HG03439 (cell line): ENCODE measurements around the gene GRIK4.

Experiments used
- ATAC-seq: cut with Tn5 transposase; IDR thresholded peaks from one replicate; pipeline ENCODE4 v1.9.1; 2021; ENCODE audit warnings: mild to moderate bottlenecking, moderate library complexity; ENCODE audit not compliant: unreplicated experiment

GRIK4 gene

DNA sequence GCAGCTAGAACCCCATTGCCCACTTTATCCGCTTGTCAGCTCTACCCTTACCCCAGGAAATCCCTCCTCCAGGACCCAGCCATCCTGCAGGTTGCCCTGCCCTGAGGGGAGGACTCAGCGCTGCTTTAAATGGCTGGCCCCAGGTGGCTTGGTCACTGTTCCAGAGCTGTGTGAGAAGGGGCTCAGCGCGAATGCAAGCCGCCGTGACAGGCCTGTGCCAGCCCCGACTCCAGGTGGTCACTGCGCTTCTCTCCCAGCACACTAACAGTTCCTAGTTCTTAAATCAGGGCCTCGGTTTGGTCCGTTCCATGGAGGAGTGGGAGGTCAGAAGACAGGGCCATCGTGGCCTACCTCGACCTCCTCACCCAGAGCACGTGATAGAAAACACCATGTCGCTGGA, 446.6 kb downstream of the GRIK4 start:
- no peak for ATAC-seq

DNA sequence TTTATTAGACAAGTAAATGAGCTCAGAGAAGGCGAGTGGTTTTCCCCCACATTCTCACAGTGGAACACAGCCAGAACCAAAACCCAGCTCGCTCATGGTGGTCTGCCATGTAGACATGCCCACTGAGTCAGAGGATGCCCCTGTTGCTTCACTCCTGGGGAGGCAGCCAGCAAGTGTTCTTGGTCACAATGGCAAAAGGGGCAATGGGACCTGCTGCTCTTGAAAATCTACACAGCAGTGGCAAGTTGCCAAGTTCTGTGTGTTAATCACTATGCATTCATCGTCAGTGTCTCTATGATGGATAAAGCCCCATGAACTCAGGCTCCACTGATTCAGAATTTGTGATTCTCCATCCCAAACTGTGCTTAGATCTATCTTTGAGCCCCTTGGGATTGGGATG, 447.6 kb downstream of the GRIK4 start:
- ATAC-seq = no peak

DNA sequence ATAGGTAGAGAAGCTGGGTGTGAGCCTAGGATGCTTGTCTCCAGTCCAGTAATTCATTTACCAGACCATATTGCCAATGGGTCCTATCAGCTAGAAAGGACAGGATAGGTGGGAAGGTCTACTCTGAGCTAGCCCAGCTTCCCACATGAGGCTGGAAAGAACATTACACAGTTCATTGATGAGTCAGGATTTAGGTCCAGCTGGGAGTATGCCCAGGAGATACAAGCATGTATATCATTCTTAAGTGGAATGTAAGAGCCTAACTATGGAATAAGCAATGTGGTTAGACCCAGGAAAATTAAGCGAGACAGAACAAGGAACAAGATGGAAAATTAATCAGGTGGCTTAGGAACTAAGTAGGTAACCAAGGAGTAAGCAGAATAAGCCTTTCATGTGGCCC, 453.3 kb downstream of the GRIK4 start:
- no peak for ATAC-seq

DNA sequence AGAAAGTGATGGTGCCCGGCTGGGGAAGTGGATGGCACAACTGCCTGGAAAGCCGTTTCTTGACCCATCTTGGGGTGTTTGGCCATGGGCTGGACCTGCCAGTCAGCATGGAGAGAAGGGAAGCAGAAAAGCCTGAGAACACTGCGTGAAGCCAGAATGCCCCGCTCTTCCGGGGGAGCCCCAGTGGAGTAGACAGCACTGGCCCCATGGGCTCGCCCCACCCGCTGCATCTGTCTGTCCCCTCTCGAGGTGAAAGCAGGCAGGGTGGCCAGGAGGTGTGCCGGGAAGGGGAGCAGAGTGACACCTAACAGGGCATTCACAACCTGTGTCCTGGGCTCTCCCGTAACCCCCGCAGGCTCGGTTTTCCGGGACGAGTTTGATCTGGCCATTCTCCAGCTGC, 455.3 kb downstream of the GRIK4 start:
- no peak for ATAC-seq

DNA sequence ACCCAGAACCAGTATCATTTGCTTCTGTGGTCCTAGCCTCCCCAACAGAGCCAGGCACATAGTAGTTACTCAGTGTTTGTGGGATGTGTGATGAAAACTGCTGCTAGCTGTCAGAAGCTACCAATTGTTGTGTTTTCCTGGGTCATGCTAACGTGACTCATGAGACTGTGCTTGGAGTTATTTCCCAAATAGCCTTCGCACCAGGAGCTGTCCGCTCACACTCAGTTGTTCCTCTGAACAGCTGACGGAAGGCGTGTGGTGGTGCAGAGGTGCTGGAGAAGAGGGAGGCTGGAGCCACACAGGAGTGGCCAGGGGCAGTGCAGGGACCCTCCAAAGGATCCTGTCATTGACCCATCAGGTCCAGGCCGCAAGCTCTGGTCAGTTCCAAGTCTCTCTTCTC, 458.4 kb downstream of the GRIK4 start:
- ATAC-seq = no peak

DNA sequence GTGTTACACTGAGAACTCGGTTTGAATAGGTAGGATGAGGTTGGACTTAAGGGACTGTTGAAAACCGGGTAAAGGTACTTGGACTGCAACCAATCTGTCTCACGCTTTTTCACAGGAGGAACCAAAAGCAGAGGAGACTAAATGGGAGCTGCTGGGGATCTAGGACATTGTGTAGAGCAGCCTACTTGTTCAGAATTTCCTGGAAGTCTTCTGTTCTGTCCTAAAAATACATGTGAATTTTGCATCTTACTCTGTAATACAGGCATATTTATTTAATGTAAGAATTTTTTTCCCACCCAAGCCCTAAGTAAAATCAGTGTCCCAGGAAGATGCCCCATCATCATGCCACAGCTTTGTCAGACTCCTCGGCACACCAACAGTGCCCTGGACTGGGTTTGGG, 460.3 kb downstream of the GRIK4 start:
- no peak for ATAC-seq

DNA sequence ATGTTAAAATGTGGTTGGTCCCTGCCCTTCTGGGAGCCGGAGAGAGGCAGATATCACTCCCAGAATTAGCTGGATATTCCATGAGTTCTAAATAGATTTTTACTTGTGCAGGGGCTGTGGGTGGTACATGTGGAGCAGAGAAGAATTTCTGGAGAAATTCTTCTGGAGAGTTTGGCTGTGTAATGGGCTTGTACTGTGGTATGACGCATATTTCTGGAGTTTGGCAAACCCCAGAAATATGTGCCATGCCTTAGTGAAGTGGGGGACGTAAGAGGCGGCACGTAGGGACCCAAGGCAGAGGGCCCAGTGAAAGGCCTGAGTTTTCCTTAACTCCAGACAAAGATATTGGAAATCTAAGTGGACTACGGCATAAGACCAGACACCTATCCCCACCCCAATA, 461.1 kb downstream of the GRIK4 start:
- ATAC-seq = no peak

DNA sequence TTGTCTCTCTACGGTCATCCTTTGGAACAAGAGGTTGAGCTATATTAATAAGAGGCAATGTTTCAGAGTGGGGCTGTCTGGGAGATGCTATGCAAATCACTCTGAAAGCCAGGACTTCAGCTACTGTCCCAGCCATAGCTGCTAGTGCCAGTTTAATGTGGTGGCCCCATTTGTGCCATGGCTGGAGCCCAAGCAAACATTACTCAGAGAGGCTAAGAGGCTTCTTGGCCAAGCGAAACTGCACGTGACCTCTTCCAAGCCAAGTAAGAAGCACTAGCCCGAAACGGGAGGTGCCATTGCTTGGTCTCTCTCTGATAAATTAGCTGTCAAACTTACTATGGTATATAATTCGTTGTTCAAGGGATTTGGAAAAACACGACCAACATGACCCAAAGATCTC, 462.0 kb downstream of the GRIK4 start:
- ATAC-seq = no peak

DNA sequence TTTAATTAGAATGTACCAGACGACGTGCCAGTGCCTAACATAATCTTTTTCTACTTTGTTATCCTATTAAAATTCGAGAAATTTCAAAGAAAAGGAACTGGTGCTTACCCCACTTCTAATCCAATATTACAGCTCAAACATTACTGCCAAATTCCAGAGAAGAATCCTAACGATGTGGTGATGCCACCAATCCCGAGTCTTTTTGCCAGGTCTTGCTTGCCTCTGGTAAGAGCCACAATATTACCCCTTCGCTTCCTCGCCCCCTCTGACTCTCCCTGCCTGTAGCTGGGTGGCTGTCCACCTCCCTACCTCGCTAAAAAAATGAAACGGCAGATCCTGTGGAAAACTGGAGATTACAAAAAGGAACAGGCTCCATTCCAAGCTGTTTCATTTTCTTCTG, 462.9 kb downstream of the GRIK4 start:
- ATAC-seq = no peak

DNA sequence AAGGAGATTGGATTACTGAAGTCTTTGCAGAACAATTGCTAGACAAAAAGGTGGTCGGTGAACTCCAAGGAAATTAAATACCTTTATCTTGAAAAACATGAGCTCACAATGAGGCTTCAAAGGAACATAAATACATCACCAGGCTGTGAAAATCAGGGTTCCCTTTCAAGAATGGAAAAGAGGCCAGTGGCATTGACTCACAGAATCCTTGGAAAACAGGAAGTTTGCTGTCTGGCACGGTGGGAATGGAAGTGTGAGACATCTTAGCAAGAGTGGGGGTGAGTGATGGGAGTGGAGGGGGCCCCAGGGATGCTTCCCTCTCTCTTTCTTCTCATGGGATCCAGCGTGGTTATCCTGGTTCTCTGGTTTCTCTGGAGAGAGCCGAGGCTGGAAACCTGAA, 463.4 kb downstream of the GRIK4 start:
- no peak for ATAC-seq

DNA sequence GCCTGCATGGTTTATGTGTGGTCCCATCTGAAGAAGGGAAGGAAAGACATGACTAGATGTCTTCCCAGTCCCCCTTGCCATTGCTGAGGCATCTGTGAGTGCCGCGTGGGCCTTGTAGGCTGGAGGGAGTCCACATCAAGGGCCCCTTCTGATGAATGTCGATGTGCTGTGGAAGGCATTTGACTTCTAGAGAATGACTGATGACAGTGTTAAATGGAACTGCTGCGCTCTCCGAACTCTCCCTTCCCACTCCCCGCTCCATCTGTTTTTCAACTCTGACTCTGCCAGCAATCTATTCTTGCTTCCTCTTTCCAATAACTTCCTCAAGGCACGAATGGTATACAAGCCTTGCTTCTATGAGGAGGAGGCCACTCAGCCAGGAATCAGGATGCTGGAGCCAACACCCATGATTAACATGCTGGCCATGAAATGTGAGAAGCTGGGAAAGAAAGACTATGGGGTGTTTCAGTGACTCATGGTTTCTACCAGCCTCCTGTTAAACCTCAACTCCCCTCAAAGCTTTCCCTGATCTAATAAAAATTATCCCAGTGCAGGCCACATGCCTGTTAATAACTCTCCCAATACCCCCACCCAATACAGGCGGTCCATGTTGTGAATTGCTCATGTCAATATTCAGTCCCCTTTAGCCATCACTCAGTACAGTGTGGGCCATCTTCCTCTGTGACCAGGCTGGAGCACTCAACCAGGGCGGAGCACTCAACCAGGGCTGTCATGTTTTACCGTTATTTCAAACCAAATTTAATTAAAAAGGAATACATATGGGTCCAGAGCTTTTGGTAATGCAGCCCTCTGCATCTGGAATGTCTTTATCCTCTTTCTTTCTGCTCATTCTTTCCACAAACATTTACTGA, 466.0 kb downstream of the GRIK4 start:
- ATAC-seq = no peak

DNA sequence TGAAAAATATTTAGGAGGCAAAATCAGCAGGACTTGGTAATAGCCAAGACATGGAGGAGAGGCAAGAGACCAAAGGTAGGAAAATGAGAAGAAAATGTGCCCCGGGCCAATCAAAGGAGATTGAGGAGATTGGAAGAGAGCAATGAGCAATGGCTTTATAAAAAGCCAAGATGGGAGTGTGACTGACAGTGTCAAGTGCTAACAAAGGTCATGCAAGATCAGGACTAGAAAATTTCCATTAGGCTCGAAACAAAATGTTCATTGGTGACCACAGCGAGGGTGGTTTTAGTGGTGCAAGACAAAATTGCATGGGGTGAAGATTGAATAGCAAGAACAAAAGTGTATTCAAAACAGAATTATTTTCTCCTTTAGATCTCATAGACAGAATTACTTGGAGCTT, 467.2 kb downstream of the GRIK4 start:
- ATAC-seq = no peak

DNA sequence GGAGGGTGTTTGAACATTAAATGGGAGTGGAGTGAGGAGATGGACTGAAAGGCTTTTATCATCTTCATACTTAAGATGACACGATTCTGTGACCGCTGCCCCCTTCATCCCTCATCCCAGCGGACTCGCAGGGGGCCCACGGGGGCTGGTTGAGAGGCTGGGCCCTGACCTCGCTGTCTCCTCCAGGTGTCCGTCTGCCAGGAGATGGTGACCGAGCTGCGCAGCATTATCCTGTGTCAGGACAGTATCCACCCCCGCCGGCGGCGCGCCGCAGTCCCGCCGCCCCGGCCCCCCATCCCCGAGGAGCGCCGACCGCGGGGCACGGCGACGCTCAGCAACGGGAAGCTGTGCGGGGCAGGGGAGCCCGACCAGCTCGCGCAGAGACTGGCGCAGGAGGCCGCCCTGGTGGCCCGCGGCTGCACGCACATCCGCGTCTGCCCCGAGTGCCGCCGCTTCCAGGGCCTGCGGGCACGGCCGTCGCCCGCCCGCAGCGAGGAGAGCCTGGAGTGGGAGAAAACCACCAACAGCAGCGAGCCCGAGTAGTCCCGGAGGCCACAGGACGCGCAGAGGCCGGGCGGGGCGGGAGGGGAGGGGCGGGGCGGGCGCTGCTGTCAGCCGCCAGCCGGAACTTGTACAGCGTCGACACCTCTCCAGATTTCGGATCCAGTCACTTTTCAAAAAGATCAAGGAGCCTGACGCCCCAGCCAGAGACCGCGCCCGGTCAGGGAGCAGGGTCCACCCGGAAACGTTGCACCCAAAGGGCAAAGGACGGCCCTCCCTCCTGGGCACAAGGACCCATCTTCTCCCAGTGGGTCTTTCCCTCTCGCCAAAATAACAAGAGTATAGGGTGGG, 474.4 kb downstream of the GRIK4 start:
- no peak for ATAC-seq

DNA sequence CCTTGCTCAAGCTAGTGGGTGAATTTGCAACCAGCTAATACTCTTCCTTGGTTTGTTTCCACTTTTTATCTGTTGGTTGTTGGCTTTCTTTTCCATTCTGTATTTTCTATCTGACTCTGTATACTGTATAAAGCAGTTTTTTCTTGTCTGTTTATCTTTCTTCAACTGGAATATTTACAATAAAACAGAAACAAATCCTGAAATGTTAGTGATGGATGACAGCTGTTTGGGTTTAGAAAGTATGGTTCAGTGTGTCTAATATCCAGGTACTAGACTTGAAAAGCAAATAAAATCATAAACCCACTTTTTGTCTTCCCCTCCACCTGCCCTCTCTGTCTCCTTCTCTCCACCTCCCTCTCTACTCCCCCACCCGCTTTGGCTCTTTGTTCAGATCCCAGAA, 477.1 kb downstream of the GRIK4 start:
- ATAC-seq = no peak

DNA sequence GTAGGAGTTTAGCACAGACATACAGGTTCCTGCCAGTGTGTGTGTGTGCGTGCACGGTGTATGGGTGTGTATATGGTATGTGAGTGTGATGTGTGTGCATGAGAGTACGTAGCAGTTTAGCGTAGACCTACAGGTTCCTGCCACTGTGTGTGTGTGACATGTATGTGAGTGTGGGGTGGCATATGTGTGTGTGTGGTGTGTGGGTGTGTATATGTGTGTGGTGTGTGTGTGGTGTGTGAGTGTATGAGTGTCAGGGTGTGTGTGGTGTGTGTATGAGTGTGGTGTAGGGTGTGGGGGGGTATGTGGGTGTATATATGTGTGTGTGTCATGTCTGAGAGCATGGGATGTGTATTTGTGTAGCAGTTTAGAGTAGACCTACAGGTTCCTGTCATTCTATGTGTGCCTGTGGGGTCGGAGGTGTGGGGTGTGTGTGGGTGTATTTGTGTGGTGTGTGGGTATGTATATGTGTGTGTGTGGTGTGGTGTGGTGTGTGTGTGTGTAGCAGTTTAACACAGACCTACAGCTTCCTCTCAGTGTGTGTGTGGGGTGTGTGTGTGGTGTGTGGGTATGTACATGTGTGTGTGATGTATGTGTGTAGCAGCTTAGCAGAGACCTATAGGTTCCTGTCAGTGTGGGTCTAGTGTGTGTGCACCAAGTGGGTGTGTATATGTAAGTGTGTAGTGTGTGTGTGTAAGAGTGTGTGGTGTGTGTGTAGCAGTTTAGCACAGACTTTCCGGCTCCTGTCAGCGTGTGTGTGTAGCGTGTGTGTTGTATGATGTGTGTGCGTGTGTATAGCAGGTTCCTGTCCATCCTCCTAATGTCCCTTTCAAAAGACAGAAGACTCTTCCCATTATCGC, 480.5 kb downstream of the GRIK4 start:
- ATAC-seq = no peak

DNA sequence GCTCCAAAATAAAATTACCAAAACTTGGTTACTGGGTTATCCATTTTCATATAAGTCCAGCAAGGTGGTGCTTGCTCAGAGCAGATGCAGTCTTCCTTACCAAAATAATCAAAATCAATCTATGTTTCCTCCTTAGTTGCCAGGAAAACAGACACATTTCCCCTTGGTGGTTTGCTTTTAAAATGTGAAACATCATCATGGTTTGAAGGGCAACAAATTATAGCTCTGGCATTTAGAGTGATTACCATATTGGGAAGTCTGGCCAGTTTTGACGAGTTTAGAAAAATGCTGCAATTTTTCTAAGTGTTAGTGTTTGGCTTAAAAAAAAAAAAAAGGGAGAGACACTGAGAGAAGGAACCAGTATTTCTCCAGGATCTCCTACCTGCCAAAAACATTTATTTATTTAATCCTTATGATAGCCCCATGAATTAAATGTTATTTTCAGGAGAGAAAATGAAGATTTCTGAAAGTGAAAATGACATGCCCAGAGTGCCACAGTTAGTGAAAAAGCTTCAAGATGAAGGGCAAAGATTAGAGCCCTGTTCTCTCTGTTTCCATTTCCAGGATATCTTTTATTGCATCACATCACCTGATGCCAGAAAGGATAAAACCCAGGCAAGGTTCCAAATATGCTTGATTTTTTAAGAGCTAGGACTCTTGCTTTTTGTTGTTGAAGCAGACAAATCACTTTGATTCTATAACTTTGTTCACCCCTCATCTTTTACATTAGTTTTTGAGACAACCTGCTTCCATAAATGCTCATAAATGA, 482.7 kb downstream of the GRIK4 start:
- ATAC-seq = no peak

DNA sequence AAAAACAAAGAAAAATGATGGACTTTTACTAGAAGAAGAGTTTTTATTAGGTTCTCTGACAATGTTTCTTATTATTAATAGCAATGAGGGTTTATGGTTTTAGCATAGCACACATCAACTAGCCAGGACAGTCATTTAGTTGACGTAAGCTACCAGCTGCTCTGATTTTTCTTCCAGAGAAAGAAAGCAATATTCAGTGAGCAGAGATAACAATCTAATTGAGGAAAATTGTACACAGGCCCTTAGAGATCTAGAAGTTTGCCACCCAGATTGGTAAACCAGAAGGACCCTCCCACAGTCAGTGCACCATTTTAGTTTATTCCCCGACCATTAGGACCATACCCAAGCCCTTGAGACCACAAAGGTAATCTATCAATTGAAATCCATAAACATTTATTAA, 483.6 kb downstream of the GRIK4 start:
- no peak for ATAC-seq

DNA sequence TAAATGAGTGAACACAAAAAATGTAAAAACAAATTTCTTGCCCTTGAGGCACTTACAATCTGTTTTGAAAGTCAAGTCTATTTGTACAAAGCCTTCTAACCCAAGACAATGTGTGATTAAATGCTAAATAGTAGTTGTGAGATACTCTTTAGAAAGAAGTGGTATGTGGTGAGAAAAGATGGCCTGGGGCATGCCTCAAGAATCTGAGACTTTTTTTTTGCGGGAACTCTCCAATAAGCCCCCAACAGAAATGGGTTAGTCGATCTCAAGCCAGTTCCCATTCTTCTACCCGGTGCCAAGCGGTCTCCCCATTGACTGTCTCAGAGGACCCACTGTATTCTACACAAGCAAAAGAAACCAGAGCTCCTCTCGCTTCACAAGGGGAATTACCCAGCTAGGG, 485.4 kb downstream of the GRIK4 start:
- ATAC-seq = no peak

DNA sequence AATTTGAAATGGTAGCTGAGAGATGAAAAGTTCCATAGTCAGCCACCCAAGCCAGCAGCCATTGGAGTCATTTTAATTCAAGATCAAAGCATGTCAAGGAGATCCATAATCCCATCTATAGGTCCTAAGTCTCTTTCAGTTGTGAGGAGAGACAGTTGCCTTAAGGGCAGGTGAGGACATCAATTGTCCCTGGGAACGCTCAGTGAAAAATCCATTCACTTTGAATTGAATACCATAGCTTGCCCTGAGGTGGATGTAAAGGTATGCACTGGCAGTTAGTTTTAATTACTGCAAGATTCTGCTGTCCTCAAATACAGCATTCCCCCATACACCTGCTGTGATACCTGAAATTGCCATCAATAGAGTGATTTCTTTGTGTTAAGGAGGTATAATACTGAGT, 487.0 kb downstream of the GRIK4 start:
- ATAC-seq = no peak

DNA sequence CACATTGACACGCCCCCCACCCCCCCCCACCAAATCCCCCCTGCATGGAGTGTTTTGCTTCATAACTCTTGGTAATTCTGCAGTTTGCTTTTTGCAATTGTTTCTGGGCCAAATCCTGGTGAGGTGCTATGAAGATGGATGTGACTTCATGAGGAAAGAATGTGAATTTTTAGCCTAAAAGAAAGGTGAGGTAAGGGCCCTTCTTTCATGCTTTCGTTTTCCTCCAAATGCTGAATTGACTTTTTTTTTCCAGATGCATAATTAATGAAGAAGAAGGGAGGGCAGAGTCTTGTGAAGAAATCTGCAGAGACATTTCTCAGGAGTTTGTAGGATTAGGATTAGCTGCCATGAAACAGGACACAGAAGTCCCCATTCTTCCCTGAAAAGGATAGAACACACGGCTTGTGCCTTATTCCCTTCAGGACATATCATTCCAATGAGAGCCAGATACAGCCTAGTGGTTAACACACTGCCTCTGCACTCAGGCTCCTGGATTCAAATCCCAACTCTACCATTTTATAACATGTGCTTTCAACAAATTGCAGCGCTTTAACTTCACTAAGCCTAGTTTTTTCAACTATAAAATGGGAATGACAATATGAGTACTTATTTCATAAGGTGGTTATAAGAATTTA, 492.8 kb downstream of the GRIK4 start:
- no peak for ATAC-seq
